Heart left ventricle (tissue), 13 donors: ENCODE measurements around the gene LIMA1.

ENCODE experiments used
- CTCF ChIP-seq, 12 donors: fragments of 200-600 bp; sonication (generic) in 4 of 12; IDR thresholded peaks; one replicate each; pipeline versions ENCODE4 v1.5.0 to v1.8.0; 2018 to 2022; ENCODE audit warnings: antibody characterized with exemption in 12 of 12, mild to moderate bottlenecking in 5 of 12
- POLR2A ChIP-seq, 2 donors: fragments of 450-650 bp; IDR thresholded peaks; one replicate each; pipeline ENCODE4 v1.6.1; 2017; ENCODE audit warnings: antibody characterized with exemption in 2 of 2, mild to moderate bottlenecking in 2 of 2, moderate library complexity in 2 of 2
- donor health status: ischemic (EF 13 %, LVEDD 7.1; RV severe dilation, severe dysfunction).
- donor health status: DM: no; HTN: yes; CAD: no.
- donor health status: DM: no; HTN: no; CAD: no.
- donor health status: ischemic (EF 25% LVEDD 6.9; RV normal size, moderate dysfunction).
- donor health status: ischemic (EF 25% LVEDD 5.7; RV mildly dilated, moderate dysfunction).
- donor health status: ischemic (EF 35%, LVEDD 5.7; RV mildly dilated, moderate dysfunction).
- donor health status: nonischemic (EF 11% LVEDD 7.7; RV severe dilation, severe dysfunction).
- donor health status: DM: yes; HTN: yes; CAD: no.
- donor health status: PGD.
- donor health status: ischemic (EF 29% LVEDD 5.4; RV normal size, mild dysfunction).
- donor health status: nonischemic (EF 23%, LVEDD 6.1; RV moderate dilation, normal function).

- TF ChIP-seq CTCF (IDR thresholded peaks at IDR 0.05) (no peak), POLR2A (IDR thresholded peaks at IDR 0.05) (no peak)
Observed at GRCh38 chr12:50212071-50212467, 71.3 kb downstream of the LIMA1 start.
